BE2C (cell line): Measurements from ENCODE around the gene INO80E.
"Not testable (repeated sequence)": the region's sequence is repeated elsewhere in the genome, so short reads cannot be mapped to it uniquely, and the experiment has no call there.

Source experiments
- DNase-seq: peaks from one replicate; pipeline ENCODE4 v3.0.0-alpha.2; 2020
- H3K27me3 ChIP-seq: fragments of 250-450 bp; sonication (Bioruptor Pico); 2 replicates; pipeline ENCODE4 v1.5.1; 2020; ENCODE audit warnings: mild to moderate bottlenecking
- H3K36me3 ChIP-seq: fragments of 250-450 bp; sonication (Bioruptor Pico); 2 replicates; pipeline ENCODE4 v1.5.1; 2020; ENCODE audit warnings: mild to moderate bottlenecking
- H3K4me1 ChIP-seq: fragments of 250-450 bp; sonication (Bioruptor Pico); 2 replicates; pipeline ENCODE4 v1.5.1; 2020
- H3K4me3 ChIP-seq: 2 replicates; pipeline ENCODE4 v1.5.1; 2011; ENCODE audit warnings: low read depth, low read length
- H3K9me3 ChIP-seq: fragments of 250-450 bp; sonication (Bioruptor Pico); 2 replicates; pipeline ENCODE4 v1.5.1; 2020
- TF ChIP-seq, protein P1 (sequence below): IDR thresholded peaks from 2 replicates; pipeline ENCODE4 v1.5.1; 2012; ENCODE audit warnings: mild to moderate bottlenecking, low read depth, low read length

INO80E gene

DNA sequence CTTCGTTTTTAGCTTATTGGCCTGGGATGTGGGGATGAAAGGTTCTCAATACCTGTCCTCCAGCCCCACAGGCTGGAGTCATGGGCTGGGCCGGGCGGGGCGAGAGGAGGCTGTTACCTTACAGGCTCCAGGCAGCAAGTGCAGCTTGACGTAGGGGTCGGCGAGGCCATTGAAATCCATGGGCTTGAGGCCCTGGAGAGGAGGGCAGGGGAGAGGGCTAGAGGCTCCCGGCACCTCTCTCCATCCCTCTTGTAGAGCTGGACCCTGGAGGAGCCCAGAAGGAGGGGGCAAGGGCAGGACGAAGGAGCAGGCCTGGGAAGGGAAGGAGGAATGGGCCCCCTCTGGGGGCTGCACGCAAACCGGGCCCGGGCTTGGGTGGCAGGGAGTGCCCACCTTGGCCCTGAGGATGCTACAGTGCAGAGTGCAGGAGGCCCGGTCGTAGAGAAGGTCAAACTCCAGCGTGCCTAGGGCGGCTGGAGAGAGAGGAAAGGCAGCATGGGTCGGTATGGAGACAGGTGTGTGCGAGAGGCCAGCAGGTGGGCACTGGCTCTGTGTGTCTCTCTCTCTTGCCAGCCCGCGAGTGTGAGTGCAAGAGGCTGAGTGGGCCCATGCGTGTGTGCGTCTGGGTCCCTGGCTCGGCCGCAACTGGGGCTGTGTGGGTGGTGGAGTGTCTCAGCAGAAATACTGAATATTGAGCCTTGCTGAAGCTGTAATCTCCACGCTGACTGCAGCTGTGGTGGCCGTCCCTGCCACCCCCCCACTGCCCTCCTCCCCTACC is 13.2 kb downstream of the INO80E start:
- H3K9me3 ChIP-seq = no peaks in the 10 kb centered on the region
- TF ChIP-seq, protein P1, sequence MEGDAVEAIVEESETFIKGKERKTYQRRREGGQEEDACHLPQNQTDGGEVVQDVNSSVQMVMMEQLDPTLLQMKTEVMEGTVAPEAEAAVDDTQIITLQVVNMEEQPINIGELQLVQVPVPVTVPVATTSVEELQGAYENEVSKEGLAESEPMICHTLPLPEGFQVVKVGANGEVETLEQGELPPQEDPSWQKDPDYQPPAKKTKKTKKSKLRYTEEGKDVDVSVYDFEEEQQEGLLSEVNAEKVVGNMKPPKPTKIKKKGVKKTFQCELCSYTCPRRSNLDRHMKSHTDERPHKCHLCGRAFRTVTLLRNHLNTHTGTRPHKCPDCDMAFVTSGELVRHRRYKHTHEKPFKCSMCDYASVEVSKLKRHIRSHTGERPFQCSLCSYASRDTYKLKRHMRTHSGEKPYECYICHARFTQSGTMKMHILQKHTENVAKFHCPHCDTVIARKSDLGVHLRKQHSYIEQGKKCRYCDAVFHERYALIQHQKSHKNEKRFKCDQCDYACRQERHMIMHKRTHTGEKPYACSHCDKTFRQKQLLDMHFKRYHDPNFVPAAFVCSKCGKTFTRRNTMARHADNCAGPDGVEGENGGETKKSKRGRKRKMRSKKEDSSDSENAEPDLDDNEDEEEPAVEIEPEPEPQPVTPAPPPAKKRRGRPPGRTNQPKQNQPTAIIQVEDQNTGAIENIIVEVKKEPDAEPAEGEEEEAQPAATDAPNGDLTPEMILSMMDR = no peak
- DNase-seq = no peak
- H3K4me1 ChIP-seq = peaks cover 3% of the 10 kb centered on the region; the same call in 1 of the 2 replicates
- no peak overlapping the region for H3K4me3 ChIP-seq
- H3K36me3 ChIP-seq = no peaks in the 10 kb centered on the region
- H3K27me3 ChIP-seq = no peaks in the 10 kb centered on the region

DNA sequence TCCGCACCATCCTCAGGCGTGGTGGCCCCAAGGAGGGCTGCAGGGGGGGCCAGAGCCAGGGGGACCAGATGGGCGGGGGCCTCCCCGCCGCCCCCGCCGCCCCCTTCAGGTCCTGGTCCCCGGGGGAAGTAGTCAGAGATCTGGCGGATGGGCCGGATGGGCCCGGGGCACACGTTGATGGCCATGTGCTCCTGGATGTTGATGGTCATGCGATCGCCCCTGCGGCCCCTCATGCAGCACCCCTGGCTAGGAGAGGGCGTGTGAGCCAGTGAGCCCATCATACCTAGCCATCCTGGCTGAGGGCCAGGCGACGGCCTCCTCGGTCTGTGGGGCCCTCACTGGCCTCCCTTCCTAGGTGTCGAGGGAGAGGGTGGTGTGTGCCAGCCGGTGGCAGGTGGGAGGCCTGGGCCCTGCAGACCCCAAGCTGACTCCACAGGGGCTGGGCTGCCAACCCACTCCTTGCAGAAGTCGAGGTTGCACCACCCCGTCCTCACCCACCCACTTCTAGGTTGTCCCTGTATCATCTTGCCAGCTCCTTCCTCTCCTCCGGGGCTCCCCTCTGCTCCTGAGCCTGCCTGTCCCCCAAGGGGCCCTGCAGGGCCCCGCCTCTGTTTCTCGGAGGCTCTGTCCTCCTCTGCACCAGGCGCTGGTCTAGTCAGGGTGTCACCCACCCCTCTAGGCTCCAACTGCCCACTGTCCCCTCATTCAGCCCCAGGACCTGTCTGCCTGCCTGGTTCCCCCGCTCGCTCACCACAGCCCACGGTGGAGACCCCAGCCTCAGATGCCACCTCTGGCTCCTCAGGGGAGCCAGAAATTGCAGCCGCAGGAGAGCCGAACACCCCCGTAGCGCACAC is 14.2 kb downstream of the INO80E start:
- peak overlapping the region; percentile 54 for H3K4me3 ChIP-seq
- DNase-seq = no peak
- no peaks in the 10 kb centered on the region for H3K4me1 ChIP-seq
- no peaks in the 10 kb centered on the region for H3K36me3 ChIP-seq
- no peaks in the 10 kb centered on the region for H3K27me3 ChIP-seq
- H3K9me3 ChIP-seq = no peaks in the 10 kb centered on the region
- TF ChIP-seq, protein P1 = no peak

DNA sequence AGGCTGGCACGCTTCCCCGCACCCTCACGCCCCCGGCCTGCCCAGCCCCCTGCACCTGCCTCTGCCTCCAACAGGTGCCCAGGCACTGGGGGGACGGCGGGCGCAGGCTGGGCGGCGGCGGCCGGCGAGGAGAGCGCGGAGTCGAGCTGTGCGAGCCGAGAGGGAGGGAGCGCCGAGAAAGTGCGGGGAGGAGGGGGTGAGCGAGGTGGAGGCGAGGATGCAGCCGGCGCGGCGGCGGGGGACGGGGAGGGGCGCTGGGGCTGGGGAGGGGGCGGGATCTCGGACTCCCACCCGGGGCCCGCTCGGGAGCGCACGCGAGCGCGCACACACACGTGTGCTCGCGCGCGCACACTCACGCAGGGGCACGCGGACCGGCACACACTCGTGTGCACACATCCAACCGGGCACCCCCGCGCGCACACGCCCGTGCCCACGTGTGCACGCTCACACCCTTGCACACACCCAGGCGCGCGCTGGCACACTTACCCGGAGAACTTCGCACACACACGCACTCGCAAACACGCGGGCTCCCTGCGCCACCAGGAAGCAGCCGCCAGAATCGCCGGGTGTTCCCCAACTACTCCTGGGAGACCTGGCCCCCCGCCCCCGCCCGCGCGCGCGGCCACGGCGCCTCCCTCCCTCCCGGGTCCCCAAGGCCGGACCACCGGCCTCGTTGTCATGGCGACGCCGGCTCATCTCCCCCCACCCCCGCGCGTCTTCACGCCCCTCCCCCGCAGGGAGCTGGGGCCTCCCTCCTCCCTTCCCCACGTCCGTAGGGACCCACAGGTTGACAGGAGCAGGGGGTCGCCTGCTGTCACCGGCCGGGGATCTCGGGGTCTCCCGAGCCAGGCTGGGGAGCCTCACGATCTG is 15.0 kb downstream of the INO80E start, which contains the start of gene DOC2A:
DOC2A (minus strand) TSS at position 184 of the 870 bp plus-strand sequence. CDS start 805 bp downstream, outside the sequence.
- H3K36me3 ChIP-seq = no peaks in the 10 kb centered on the region
- DNase-seq = peak; percentile 65
- no peaks in the 10 kb centered on the region for H3K4me1 ChIP-seq
- peak within 1 kb of the TSS; percentile 54 for H3K4me3 ChIP-seq
- no peaks in the 10 kb centered on the region for H3K9me3 ChIP-seq
- TF ChIP-seq, protein P1 = no peak
- no peaks in the 10 kb centered on the region for H3K27me3 ChIP-seq

DNA sequence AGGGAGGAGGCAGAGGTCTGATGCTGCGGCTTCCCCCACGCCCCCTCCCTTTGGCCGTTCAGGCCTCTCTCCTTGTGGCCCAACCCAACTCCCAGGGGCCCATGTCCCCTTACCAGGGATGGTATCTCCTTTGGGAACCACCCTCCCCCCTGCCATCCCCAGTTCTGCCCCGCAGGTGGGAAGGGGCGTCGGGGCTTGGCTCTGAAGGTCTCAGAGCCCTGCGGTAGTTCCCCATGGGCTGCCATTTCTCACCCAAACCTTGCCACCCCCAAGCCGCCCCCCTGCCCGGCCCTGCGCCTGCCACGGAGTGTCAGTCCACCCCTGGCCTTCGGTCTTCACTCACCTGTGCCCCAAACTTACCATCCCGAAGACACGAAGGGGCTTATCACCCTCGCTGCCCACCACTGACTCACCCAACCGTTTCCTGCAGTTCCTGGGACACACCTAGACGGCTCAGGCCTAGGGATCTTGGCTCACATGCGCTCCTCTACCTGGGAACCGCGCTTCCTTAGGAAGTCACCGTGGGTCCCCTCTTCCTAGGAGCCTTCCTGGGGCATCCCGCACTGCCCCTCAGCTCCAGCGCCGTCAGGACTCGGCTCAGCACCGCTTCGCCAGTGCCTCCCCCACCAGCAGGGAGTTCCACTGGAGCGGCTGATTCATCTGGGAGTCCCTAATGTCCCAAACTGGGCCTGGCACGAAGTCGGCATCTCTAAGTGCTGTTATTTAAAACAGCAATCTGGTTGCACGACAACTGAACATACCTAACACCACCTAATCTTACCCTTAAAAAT is 15.9 kb downstream of the INO80E start:
- no peaks in the 10 kb centered on the region for H3K27me3 ChIP-seq
- no peaks in the 10 kb centered on the region for H3K36me3 ChIP-seq
- TF ChIP-seq, protein P1 = no peak
- no peaks in the 10 kb centered on the region for H3K9me3 ChIP-seq
- no peaks in the 10 kb centered on the region for H3K4me1 ChIP-seq
- no peak for DNase-seq
- H3K4me3 ChIP-seq = no peak overlapping the region; the same call in 1 of the 2 replicates

GRCh38 chr16:30012598-30012997 is 16.6 kb downstream of the INO80E start:
- DNase-seq, H3K4me3 ChIP-seq, H3K9me3 ChIP-seq, H3K4me1 ChIP-seq, H3K36me3 ChIP-seq, H3K27me3 ChIP-seq: not testable (repeated sequence)

- H3K4me1 ChIP-seq, DNase-seq, H3K27me3 ChIP-seq, H3K4me3 ChIP-seq, H3K9me3 ChIP-seq, H3K36me3 ChIP-seq: not testable (repeated sequence)
Observed at GRCh38 chr16:30015450-30015849, 19.4 kb downstream of the INO80E start.
